GM06990 (cell line): ENCODE data around the gene DBP.
A peak's percentile ranks its signal among the peaks of the same experiment; 100 is the strongest.
"Not testable (repeated sequence)": the region's sequence is repeated elsewhere in the genome, so short reads cannot be mapped to it uniquely, and the experiment has no call there.

Experiments
- DNase-seq: peaks from one replicate; pipeline ENCODE4 v3.0.0-alpha.2; 2011; ENCODE audit not compliant: insufficient read length; ENCODE audit errors: extremely low read depth
- H3K27me3 ChIP-seq: replicated peaks from 2 replicates; pipeline ENCODE4 v1.6.0; 2011; ENCODE audit warnings: low read length; ENCODE audit not compliant: control insufficient read depth, insufficient read depth
- H3K36me3 ChIP-seq: 2 replicates; pipeline ENCODE4 v1.5.1; 2011; ENCODE audit warnings: low read length; ENCODE audit not compliant: control insufficient read depth, insufficient read depth
- H3K4me3 ChIP-seq: replicated peaks from 2 replicates; pipeline ENCODE4 v1.5.1; 2011; ENCODE audit warnings: low read depth, mild to moderate bottlenecking, control low read depth, low read length
- CTCF ChIP-seq: IDR thresholded peaks from 2 replicates; pipeline ENCODE4 v1.5.1; 2011; ENCODE audit warnings: low read length, control low read depth, mild to moderate bottlenecking, inconsistent platforms; ENCODE audit not compliant: insufficient read depth, poor library complexity, severe bottlenecking

DBP gene

GRCh38 chr19:48636859-48637448 lies at the start of gene DBP:
TSS of gene DBP (minus strand) at chr19:48637379. CDS start at chr19:48636994, 385 bp downstream.
- Histone ChIP-seq H3K4me3 (peak within 1 kb of the TSS; percentile 66), H3K36me3 (no peaks in the 10 kb centered on the region), H3K27me3 (no peaks in the 10 kb centered on the region)
- peak; percentile 24 for TF ChIP-seq CTCF
- no peak for DNase-seq

- not testable (repeated sequence) for H3K4me3 ChIP-seq, H3K27me3 ChIP-seq, H3K36me3 ChIP-seq, DNase-seq
Observed at GRCh38 chr19:48686637-48687036, 49.5 kb upstream of the DBP start.

- no peak for TF ChIP-seq CTCF
- no peak for DNase-seq
- no peaks in the 10 kb centered on the region for H3K27me3 ChIP-seq
- no peaks in the 10 kb centered on the region for H3K36me3 ChIP-seq
- no peak overlapping the region for H3K4me3 ChIP-seq
Observed at GRCh38 chr19:48686088-48686487, 48.9 kb upstream of the DBP start.

- no peaks in the 10 kb centered on the region for H3K27me3 ChIP-seq
- no peaks in the 10 kb centered on the region for H3K36me3 ChIP-seq
- no peak for TF ChIP-seq CTCF
- no peak for DNase-seq
- H3K4me3 ChIP-seq: no peak overlapping the region
Observed at GRCh38 chr19:48685583-48685982, 48.4 kb upstream of the DBP start.

- Histone ChIP-seq H3K4me3 (no peak overlapping the region), H3K27me3 (no peaks in the 10 kb centered on the region), H3K36me3 (no peaks in the 10 kb centered on the region)
- DNase-seq: no peak
- no peak for TF ChIP-seq CTCF
Observed at GRCh38 chr19:48683349-48683748, 46.2 kb upstream of the DBP start.

GRCh38 chr19:48681127-48681470 lies 43.9 kb upstream of the DBP start:
- no peaks in the 10 kb centered on the region for H3K27me3 ChIP-seq
- no peaks in the 10 kb centered on the region for H3K36me3 ChIP-seq
- TF ChIP-seq CTCF: no peak
- no peak overlapping the region for H3K4me3 ChIP-seq
- DNase-seq: no peak
